Heart right ventricle (tissue), 16 donors: ENCODE measurements around the gene SLC7A6OS. TPM values are rescaled to one million over a fixed set of nuclear protein-coding genes. Genes with fewer than 3 reads are reported as not detected.

Experiments used
- ATAC-seq, 8 donors: fragments of 200-7000 bp; cut with Tn5 transposase; one replicate each; pipeline ENCODE4 v1.9.1; 2020; ENCODE audit warnings: mild to moderate bottlenecking in 8 of 8, moderate library complexity in 8 of 8, moderate number of reproducible peaks in 1 of 8
- DNase-seq, 2 donors: peaks; one replicate each; pipeline ENCODE4 v3.0.0-alpha.2; 2020
- H3K27ac ChIP-seq, 10 donors: fragments of 200-600 bp; sonication (generic) in 2 of 10; one replicate each; pipeline versions ENCODE4 v1.5.0 to v1.8.0; 2020 to 2022; ENCODE audit warnings: mild to moderate bottlenecking in 3 of 10
- H3K27me3 ChIP-seq, 7 donors: fragments of 200-600 bp; one replicate each; pipeline ENCODE4 v1.8.0; 2021 to 2022; ENCODE audit warnings: mild to moderate bottlenecking in 2 of 7
- H3K36me3 ChIP-seq, 9 donors: fragments of 200-600 bp; sonication (generic) in 1 of 9; one replicate each; pipeline versions ENCODE4 v1.5.0 to v1.8.0; 2020 to 2022; ENCODE audit warnings: mild to moderate bottlenecking in 2 of 9
- H3K4me1 ChIP-seq, 9 donors: fragments of 200-600 bp; sonication (generic) in 1 of 9; one replicate each; pipeline versions ENCODE4 v1.5.0 to v1.8.0; 2020 to 2022; ENCODE audit warnings: mild to moderate bottlenecking in 4 of 9
- H3K4me3 ChIP-seq, 10 donors: fragments of 200-600 bp; sonication (generic) in 2 of 10; one replicate each; pipeline versions ENCODE4 v1.5.0 to v1.8.0; 2020 to 2022; ENCODE audit warnings: mild to moderate bottlenecking in 7 of 10, moderate library complexity in 2 of 10
- H3K9me3 ChIP-seq, 11 donors: fragments of 200-600 bp in 10 of 11; sonication (generic) in 2 of 11; one replicate each; pipeline versions ENCODE4 v1.5.0 to v1.8.0; 2013 to 2022; ENCODE audit warnings: mild to moderate bottlenecking in 2 of 11, control low read depth in 1 of 11, moderate library complexity in 1 of 11
- WGBS, 2 donors: extraction: QIAGEN DNeasy Blood & Tissue Kit; methylation state at CpG; one replicate each; pipeline ENCODE4 v1.1.7; 2013; ENCODE audit warnings: inconsistent platforms in 1 of 2; 5-methylcytosine and 5-hydroxymethylcytosine counted together
- intact Hi-C, 10 donors: fragments of 100-400 bp; cut with DNase I; formaldehyde crosslinking; loops; one replicate each; pipeline versions ENCODE4 v1.11.1 to v1.14.2; 2022
- polyA plus RNA-seq, 2 donors: library from polyadenylated mRNA; stranded (reverse); fragments of 200-250 nt; gene quantifications; one replicate each; pipeline ENCODE4 v1.2.3, GENCODE V29; 2013
- total RNA-seq, 10 donors: library from RNA; stranded (reverse); fragmentation: NEBNext Ultra II Directional in 3 of 10; extraction: Animal tissue kit (Norgen Biotek cat#: 25700) in 3 of 10; gene quantifications; one replicate each; pipeline versions ENCODE4 v1.2.1 to v1.2.4, GENCODE V29; 2021 to 2023
- TF ChIP-seq, protein P1 (sequence below), 9 donors: fragments of 200-600 bp; sonication (generic) in 2 of 9; IDR thresholded peaks; one replicate each; pipeline versions ENCODE4 v1.5.0 to v1.8.0; 2021 to 2022; ENCODE audit warnings: antibody characterized with exemption in 9 of 9, mild to moderate bottlenecking in 5 of 9, moderate library complexity in 1 of 9
- donor health status: Arrhythmogenic right ventricular cardiomyopathy.
- donor health status: ischemic (EF 13 %, LVEDD 7.1; RV severe dilation, severe dysfunction).
- donor health status: healthy with polysubstance abuse.
- donor health status: DM: no; HTN: yes; CAD: no.
- donor health status: DM: no; HTN: no; CAD: no.
- donor health status: ischemic (EF 25% LVEDD 6.9; RV normal size, moderate dysfunction).
- donor health status: ischemic (EF 25% LVEDD 5.7; RV mildly dilated, moderate dysfunction).
- donor health status: healthy.
- donor health status: DM: yes; HTN: yes; CAD: no.
- donor health status: Ischemic cardiomyopathy.
- donor health status: ischemic (EF 35%, LVEDD 5.7; RV mildly dilated, moderate dysfunction).
- donor health status: nonischemic (EF 11% LVEDD 7.7; RV severe dilation, severe dysfunction).
- donor health status: DM: yes; HTN: yes; CAD: no.
- donor health status: PGD.
- donor health status: ischemic (EF 29% LVEDD 5.4; RV normal size, mild dysfunction).
- donor health status: nonischemic (EF 23%, LVEDD 6.1; RV moderate dilation, normal function).

Gene SLC7A6OS
- total and polyA plus RNA-seq, 12 donors = 7.3 to 14.4 (median 12.3) TPM

DNA sequence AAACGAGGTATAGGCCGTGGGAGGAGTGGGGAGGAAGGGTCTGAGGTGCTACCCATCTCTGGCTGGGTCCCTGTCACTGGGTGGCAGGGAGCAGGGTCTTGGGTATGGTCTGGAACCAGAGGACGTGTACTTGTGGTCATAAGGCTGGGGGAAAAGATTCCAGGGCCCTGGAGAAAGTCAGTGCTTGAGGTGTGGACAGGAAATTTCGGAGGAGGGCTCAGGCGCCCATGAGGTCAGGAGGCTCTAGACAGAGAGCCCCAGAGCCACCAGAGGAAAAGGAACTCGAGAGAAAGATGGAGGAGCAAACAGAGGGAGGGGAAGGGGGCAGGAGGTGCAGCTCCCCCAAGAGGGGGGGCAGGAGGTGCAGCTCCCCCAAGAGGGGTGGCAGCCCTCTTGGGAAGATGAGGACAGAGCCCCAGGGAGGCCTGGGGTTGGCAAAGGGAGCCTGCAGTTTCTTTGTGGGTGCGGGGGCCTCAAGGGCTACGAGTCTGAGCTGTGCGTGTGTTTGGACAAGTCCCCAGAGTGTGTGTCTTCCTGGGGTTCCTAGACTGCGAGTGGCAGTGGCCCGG is 47.1 kb downstream of the SLC7A6OS start:
- H3K4me1 ChIP-seq = peaks cover 4 to 85% (median 41%) of the 10 kb centered on the region in 9 donors

DNA sequence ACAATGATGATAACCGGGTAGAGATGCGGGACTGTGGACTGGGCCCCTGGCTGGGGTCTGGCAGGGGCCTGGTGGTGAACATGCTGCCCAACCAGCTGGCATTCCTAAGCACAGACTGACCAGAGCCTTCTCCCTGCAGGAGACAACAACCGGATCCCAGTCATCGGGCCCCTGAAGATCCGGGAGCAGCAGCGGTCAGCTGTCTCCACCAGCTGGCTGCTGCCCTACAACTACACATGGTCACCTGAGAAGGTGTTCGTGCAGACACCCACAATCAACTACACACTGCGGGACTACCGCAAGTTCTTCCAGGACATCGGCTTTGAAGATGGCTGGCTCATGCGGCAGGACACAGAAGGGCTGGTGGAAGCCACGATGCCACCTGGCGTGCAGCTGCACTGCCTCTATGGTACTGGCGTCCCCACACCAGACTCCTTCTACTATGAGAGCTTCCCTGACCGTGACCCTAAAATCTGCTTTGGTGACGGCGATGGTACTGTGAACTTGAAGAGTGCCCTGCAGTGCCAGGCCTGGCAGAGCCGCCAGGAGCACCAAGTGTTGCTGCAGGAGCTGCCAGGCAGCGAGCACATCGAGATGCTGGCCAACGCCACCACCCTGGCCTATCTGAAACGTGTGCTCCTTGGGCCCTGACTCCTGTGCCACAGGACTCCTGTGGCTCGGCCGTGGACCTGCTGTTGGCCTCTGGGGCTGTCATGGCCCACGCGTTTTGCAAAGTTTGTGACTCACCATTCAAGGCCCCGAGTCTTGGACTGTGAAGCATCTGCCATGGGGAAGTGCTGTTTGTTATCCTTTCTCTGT is 51.5 kb downstream of the SLC7A6OS start:
- TF ChIP-seq, protein P1, sequence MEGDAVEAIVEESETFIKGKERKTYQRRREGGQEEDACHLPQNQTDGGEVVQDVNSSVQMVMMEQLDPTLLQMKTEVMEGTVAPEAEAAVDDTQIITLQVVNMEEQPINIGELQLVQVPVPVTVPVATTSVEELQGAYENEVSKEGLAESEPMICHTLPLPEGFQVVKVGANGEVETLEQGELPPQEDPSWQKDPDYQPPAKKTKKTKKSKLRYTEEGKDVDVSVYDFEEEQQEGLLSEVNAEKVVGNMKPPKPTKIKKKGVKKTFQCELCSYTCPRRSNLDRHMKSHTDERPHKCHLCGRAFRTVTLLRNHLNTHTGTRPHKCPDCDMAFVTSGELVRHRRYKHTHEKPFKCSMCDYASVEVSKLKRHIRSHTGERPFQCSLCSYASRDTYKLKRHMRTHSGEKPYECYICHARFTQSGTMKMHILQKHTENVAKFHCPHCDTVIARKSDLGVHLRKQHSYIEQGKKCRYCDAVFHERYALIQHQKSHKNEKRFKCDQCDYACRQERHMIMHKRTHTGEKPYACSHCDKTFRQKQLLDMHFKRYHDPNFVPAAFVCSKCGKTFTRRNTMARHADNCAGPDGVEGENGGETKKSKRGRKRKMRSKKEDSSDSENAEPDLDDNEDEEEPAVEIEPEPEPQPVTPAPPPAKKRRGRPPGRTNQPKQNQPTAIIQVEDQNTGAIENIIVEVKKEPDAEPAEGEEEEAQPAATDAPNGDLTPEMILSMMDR (IDR thresholded peaks at IDR 0.05) = no peak
- 77 to 80% methylated on average over 27 of the region's 27 CpGs for WGBS, 2 donors
- Histone ChIP-seq H3K27me3 (no peaks in the 10 kb centered on the region), H3K4me1 (peaks cover 5 to 83% (median 33%) of the 10 kb centered on the region in 9 donors), H3K9me3 (no peaks in the 10 kb centered on the region), H3K36me3 (peaks cover 0 to 67% (median 29%) of the 10 kb centered on the region in 9 donors), H3K27ac (peak overlapping the region in 9 of 10 donors; percentile 10 to 80 (median 70)), H3K4me3 (no peak overlapping the region)
- intact Hi-C loops = loop anchor here in 1 of 10 donors (10.0 kb wide), 1 partner anchor 256 kb away; no protein-coding TSS in a partner anchor
- ATAC-seq (peak in 4 of 8 donors; percentile 1 to 29 (median 13)), DNase-seq (no peak)

More for the DNA sequence above, 47.1 kb downstream of the SLC7A6OS start:
- ATAC-seq = no peak
- Histone ChIP-seq H3K9me3 (no peaks in the 10 kb centered on the region), H3K27ac (peak overlapping the region; percentile 96 to 99 (median 98)), H3K27me3 (no peaks in the 10 kb centered on the region), H3K36me3 (peaks cover 0 to 32% (median 11%) of the 10 kb centered on the region in 9 donors), H3K4me3 (peak overlapping the region; percentile 67 to 98 (median 92))
- TF ChIP-seq, protein P1 (IDR thresholded peaks at IDR 0.05) = no peak
- intact Hi-C loops = loop anchor here in 9 of 10 donors (1.0 to 5.0 kb wide), 7 partner anchors 21 to 65 kb away; partner anchors contain the start of genes PRMT7 (in 7 of the 9) and SLC7A6OS (in 7 of the 9)
- WGBS, 2 donors = 33 to 36% methylated on average over 11 of the region's 11 CpGs
- DNase-seq = no peak

DNA sequence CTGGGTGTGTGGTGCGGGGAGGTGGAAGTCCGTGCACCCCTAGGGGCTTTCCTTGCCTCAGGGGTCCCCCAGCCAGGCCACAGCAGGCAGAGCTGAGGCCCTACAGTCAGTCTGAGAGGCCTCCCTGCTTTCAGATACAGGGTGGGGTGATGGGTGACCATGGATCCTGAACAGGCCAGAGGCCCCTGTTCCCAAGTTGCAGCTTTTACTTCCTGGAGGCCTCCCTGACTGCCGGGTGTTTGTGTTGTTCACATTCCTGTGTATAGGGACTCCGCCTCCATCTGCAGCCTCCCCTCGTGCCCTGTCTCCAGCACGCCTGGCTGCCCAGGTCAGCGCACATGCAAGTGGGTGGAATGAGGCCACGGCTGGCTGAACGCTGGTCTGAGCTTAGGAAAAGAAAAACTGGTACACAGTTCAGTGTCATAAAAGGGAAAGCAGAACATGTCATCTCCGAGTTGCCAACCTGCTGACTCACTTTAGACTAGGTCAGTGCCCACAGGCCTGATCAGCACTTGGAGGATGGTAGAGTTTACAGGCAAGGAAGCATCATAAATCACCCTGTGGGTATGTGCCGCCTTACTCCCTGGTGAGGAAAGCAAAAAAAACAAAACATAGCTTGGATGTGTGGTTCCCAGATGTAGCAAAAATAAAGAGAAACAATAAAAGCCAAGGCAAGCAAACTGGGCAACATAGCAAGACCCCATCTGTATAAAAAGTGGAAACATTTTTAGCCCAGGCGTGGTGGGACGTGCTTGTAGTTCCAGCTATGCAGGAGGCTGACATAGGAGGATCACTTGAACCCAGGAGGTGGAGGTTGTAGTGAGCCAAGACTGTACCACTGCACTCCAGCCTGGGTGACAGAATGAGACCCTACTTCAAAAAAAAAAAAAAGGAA is 52.6 kb downstream of the SLC7A6OS start:
- Histone ChIP-seq H3K9me3 (no peaks in the 10 kb centered on the region), H3K4me1 (peaks cover 5 to 85% (median 32%) of the 10 kb centered on the region in 9 donors), H3K4me3 (no peak overlapping the region), H3K27me3 (no peaks in the 10 kb centered on the region), H3K36me3 (peaks cover 0 to 77% (median 37%) of the 10 kb centered on the region in 9 donors), H3K27ac (peak overlapping the region; percentile 43 to 80 (median 71))
- intact Hi-C loops = loop anchor here in 1 of 10 donors (10.0 kb wide), 1 partner anchor 257 kb away; no protein-coding TSS in a partner anchor
- DNase-seq (no peak), ATAC-seq (peak; percentile 21 to 71 (median 41))
- WGBS, 2 donors = 66 to 72% methylated on average over 13 of the region's 13 CpGs
- TF ChIP-seq, protein P1 (IDR thresholded peaks at IDR 0.05) = no peak
